GM23248 (cell line): ENCODE measurements around the gene BCR. TPM values are rescaled to one million over a fixed set of nuclear protein-coding genes. Genes with fewer than 3 reads are reported as not detected.

Source experiments
- DNase-seq: peaks from one replicate; pipeline ENCODE4 v3.0.0-alpha.2; 2015
- H2AFZ ChIP-seq: fragments of 200-600 bp; sonication (generic); 2 replicates; pipeline ENCODE4 v1.6.1; 2016; ENCODE audit warnings: antibody characterized with exemption
- H3F3A ChIP-seq: fragments of 200-600 bp; sonication (generic); 2 replicates; pipeline ENCODE4 v1.6.1; 2016; ENCODE audit warnings: mild to moderate bottlenecking, antibody characterized with exemption, mixed run types; ENCODE audit not compliant: insufficient read depth
- H3K27ac ChIP-seq: fragments of 200-600 bp; sonication (generic); 2 replicates; pipeline ENCODE4 v1.5.1; 2016; ENCODE audit warnings: mild to moderate bottlenecking
- H3K27me3 ChIP-seq: fragments of 200-600 bp; sonication (generic); replicated peaks from 2 replicates; pipeline ENCODE4 v1.6.1; 2016; ENCODE audit warnings: mild to moderate bottlenecking; ENCODE audit not compliant: insufficient read depth
- H3K36me3 ChIP-seq: fragments of 200-600 bp; sonication (generic); 2 replicates; pipeline ENCODE4 v1.6.1; 2016; ENCODE audit warnings: low read depth, mild to moderate bottlenecking
- H3K4me1 ChIP-seq: fragments of 200-600 bp; sonication (generic); 2 replicates; pipeline ENCODE4 v1.6.1; 2016; ENCODE audit warnings: mild to moderate bottlenecking; ENCODE audit not compliant: insufficient read depth
- H3K4me2 ChIP-seq: fragments of 200-600 bp; sonication (generic); one replicate; pipeline ENCODE4 v1.6.1; 2016; ENCODE audit warnings: mild to moderate bottlenecking; ENCODE audit not compliant: unreplicated experiment
- H3K4me3 ChIP-seq: fragments of 200-600 bp; sonication (generic); 2 replicates; pipeline ENCODE4 v1.5.1; 2016; ENCODE audit warnings: mild to moderate bottlenecking
- H3K79me2 ChIP-seq: fragments of 200-600 bp; sonication (generic); 2 replicates; pipeline ENCODE4 v1.6.1; 2016; ENCODE audit warnings: mild to moderate bottlenecking; ENCODE audit not compliant: insufficient read depth
- H3K9ac ChIP-seq: fragments of 200-600 bp; sonication (generic); 2 replicates; pipeline ENCODE4 v1.6.1; 2016; ENCODE audit warnings: mild to moderate bottlenecking
- H3K9me2 ChIP-seq: fragments of 200-600 bp; sonication (generic); 2 replicates; pipeline ENCODE4 v1.6.1; 2016; ENCODE audit warnings: mixed run types, mild to moderate bottlenecking, moderate library complexity; ENCODE audit not compliant: insufficient read depth
- H3K9me3 ChIP-seq: fragments of 200-600 bp; sonication (generic); one replicate; pipeline ENCODE4 v1.6.1; 2017; ENCODE audit warnings: low read depth
- H4K20me1 ChIP-seq: fragments of 200-600 bp; sonication (generic); 2 replicates; pipeline ENCODE4 v1.6.0; 2016; ENCODE audit not compliant: insufficient read depth
- EZH2 ChIP-seq: fragments of 200-600 bp; sonication (generic); IDR thresholded peaks from 2 replicates; pipeline ENCODE4 v1.6.1; 2018; ENCODE audit warnings: antibody characterized with exemption, mild to moderate bottlenecking; ENCODE audit not compliant: insufficient read depth, poor library complexity, severe bottlenecking
- EZH2phosphoT487 ChIP-seq: fragments of 200-600 bp; sonication (generic); IDR thresholded peaks from 2 replicates; pipeline ENCODE4 v1.6.1; 2018; ENCODE audit warnings: antibody characterized with exemption, moderate library complexity, mild to moderate bottlenecking, low read depth; ENCODE audit not compliant: insufficient read depth
- WGBS, 2 experiments: methylation state at CpG; one replicate each; pipeline ENCODE4 v1.1.6; 2015 to 2017; ENCODE audit warnings: low lambda C conversion rate in 2 of 2, low coverage in 1 of 2; ENCODE audit errors: missing lambda C conversion rate in 2 of 2; 5-methylcytosine and 5-hydroxymethylcytosine counted together
- in situ Hi-C: fragments of 300-500 bp; cut with MboI; formaldehyde crosslinking; loops from 2 replicates; pipeline ENCODE4 v1.15.0; 2020
- polyA plus RNA-seq: library from polyadenylated mRNA; unstranded; fragments of >200 nt; fragmentation: Nextera tagmentation; extraction: Ambion mirVana; gene quantifications from 2 replicates; pipeline ENCODE4 v1.2.1, GENCODE V29; 2016
- total RNA-seq: library from RNA; depleted of rRNA; stranded (reverse); fragments of >200 nt; shearing (Covaris generic); gene quantifications from 2 replicates; pipeline ENCODE4 v1.2.3, GENCODE V29; 2014

Gene BCR
- total and polyA plus RNA-seq, 2 experiments from 2014 or later, result 4.7 to 30.0 TPM

DNA sequence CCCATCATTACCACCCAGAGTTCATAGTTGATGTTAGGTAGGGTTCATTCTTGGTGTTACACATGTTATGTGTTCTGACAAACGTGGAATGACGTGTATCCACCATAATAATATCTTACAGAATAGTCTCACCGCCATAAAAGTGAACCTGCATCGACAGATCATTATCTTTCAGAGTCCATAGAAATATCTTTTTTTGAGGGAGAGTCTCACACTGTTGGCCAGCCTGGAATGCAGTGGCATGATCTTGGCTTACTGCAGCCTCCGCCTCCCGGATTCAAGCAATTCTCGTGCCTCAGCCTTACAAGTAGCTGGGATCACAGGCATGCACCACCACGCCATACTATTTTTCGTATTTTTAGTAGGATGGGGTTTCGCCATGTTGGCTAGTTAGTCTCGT, 113.9 kb downstream of the BCR start:
- Histone ChIP-seq H2AFZ (no peak overlapping the region), H3K9me2 (no peaks in the 10 kb centered on the region), H3K9me3 (no peaks in the 10 kb centered on the region), H3K4me1 (no peaks in the 10 kb centered on the region), H3K4me2 (no peak overlapping the region), H3F3A (no peaks in the 10 kb centered on the region), H3K79me2 (no peaks in the 10 kb centered on the region), H3K27me3 (no peaks in the 10 kb centered on the region), H4K20me1 (no peaks in the 10 kb centered on the region), H3K9ac (no peak overlapping the region), H3K36me3 (no peaks in the 10 kb centered on the region; the same call in 1 of the 2 replicates), H3K27ac (no peak overlapping the region), H3K4me3 (no peak overlapping the region)
- no peak for DNase-seq
- TF ChIP-seq EZH2 (no peak), EZH2phosphoT487 (no peak)
- WGBS, 2 experiments, result 97 to 98% methylated on average over 11 of the region's 11 CpGs
- in situ Hi-C loops, result no loop called here

DNA sequence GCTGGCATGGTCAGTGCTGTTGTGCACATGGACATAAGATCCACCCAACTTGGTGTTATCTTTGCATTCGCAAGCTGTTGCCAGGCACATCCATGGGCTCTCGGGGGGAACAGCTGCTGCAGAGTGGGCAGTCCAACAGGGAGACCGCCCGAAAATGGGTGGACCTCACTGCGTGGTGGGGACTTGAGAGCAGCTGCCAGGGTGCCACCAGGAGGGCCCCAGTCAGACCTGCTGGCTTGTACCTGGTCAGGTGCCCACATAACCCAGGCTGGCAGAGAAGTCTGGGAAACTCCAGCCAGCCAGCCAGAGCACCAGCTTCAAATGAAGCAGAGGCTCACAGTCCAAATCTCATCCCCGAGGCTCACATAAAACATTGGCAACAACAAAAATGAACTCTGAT, 120.2 kb downstream of the BCR start:
- Histone ChIP-seq H3K9ac (no peak overlapping the region), H4K20me1 (no peaks in the 10 kb centered on the region), H3K79me2 (no peaks in the 10 kb centered on the region), H3K27me3 (no peaks in the 10 kb centered on the region), H3K9me3 (no peaks in the 10 kb centered on the region), H3K4me2 (no peak overlapping the region), H3K4me3 (no peak overlapping the region), H3K9me2 (no peaks in the 10 kb centered on the region), H2AFZ (no peak overlapping the region), H3K4me1 (peaks cover 9% of the 10 kb centered on the region), H3F3A (peaks cover 10% of the 10 kb centered on the region; the same call in 1 of the 2 replicates), H3K36me3 (no peaks in the 10 kb centered on the region; the same call in 1 of the 2 replicates), H3K27ac (no peak overlapping the region)
- no peak for TF ChIP-seq EZH2
- no peak for TF ChIP-seq EZH2phosphoT487
- in situ Hi-C loops, result no loop called here
- DNase-seq, result no peak
- 76 to 77% methylated on average over 6 of the region's 6 CpGs for WGBS, 2 experiments

DNA sequence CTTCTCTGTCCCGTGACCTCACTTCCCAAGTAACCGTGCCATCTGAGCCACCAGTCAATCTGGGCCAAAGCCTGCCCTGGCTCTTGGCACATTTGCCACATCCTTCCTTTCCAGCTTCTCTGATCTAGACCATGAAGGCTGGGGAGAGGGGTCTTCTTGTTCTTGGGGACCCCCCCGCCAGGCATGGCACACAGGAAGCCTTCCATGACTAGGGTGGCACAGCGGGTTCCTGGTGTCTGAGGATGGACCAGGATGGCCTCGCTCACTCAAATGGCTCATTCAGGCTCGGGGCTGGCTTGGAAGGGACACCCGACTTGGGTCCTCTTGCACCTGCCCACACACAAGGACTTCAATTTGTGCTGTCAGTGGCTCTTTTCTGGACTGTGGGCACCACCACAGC, 121.3 kb downstream of the BCR start:
- no peaks in the 10 kb centered on the region for H3K9me3 ChIP-seq
- in situ Hi-C loops, result no loop called here
- no peak for DNase-seq
- no peak overlapping the region for H3K4me2 ChIP-seq
- 96% methylated on average over 7 of the region's 7 CpGs for WGBS, 2 experiments
- peaks cover 21% of the 10 kb centered on the region for H3F3A ChIP-seq
- H4K20me1 ChIP-seq, result no peaks in the 10 kb centered on the region
- H3K27ac ChIP-seq, result no peak overlapping the region
- no peaks in the 10 kb centered on the region for H3K27me3 ChIP-seq
- no peaks in the 10 kb centered on the region for H3K9me2 ChIP-seq
- no peak overlapping the region for H3K9ac ChIP-seq
- no peaks in the 10 kb centered on the region; the same call in 1 of the 2 replicates for H3K36me3 ChIP-seq
- H2AFZ ChIP-seq, result no peak overlapping the region
- H3K79me2 ChIP-seq, result no peaks in the 10 kb centered on the region
- H3K4me3 ChIP-seq, result no peak overlapping the region
- TF ChIP-seq EZH2phosphoT487 (no peak), EZH2 (no peak)
- peaks cover 20% of the 10 kb centered on the region for H3K4me1 ChIP-seq

GRCh38 chr22:23302171-23303002, 122.1 kb downstream of the BCR start:
- Histone ChIP-seq H3K27me3 (no peaks in the 10 kb centered on the region), H2AFZ (no peak overlapping the region), H3K4me1 (peaks cover 24% of the 10 kb centered on the region), H3K4me3 (no peak overlapping the region), H3K9me2 (no peaks in the 10 kb centered on the region), H3K79me2 (no peaks in the 10 kb centered on the region), H3K36me3 (no peaks in the 10 kb centered on the region; the same call in 1 of the 2 replicates), H3F3A (peaks cover 25% of the 10 kb centered on the region), H3K9me3 (no peaks in the 10 kb centered on the region), H3K9ac (no peak overlapping the region), H3K27ac (no peak overlapping the region), H3K4me2 (no peak overlapping the region), H4K20me1 (no peaks in the 10 kb centered on the region)
- TF ChIP-seq EZH2phosphoT487 (no peak), EZH2 (no peak)
- in situ Hi-C loops, result no loop called here
- DNase-seq, result no peak
- 82 to 84% methylated on average over 20 to 21 of the region's 21 CpGs for WGBS, 2 experiments
